Adrenal gland (tissue), 12 donors: Measurements from ENCODE around the gene SLC24A3. TPM values are rescaled to one million over a fixed set of nuclear protein-coding genes. Genes with fewer than 3 reads are reported as not detected.

Source experiments
- DNase-seq, 7 donors: peaks; one replicate each; pipeline ENCODE4 v3.0.0-alpha.2; 2019 to 2020
- H3K27ac ChIP-seq, 5 donors: fragments of 200-600 bp; sonication (generic) in 4 of 5; 1 replicate in 3 of 5; 2 replicates in 2 of 5; pipeline versions ENCODE4 v1.5.1 to v1.8.0; 2016 to 2020; ENCODE audit warnings: mild to moderate bottlenecking in 1 of 5
- H3K27me3 ChIP-seq: fragments of 200-600 bp; 2 replicates; pipeline ENCODE4 v1.8.0; 2021
- H3K36me3 ChIP-seq, 2 donors: fragments of 200-600 bp; replicated peaks in 1 of 2; 1 replicate in 1 of 2; 2 replicates in 1 of 2; pipeline versions ENCODE4 v1.5.1 to v1.8.0; 2018 to 2022
- H3K4me1 ChIP-seq, 2 donors: fragments of 200-600 bp; replicated peaks in 1 of 2; 1 replicate in 1 of 2; 2 replicates in 1 of 2; pipeline versions ENCODE4 v1.5.1 to v1.8.0; 2018 to 2021
- H3K4me3 ChIP-seq, 4 donors: fragments of 200-600 bp; sonication (generic) in 3 of 4; one replicate each; pipeline ENCODE4 v1.5.1; 2016 to 2018
- H3K9me3 ChIP-seq, 3 donors: fragments of 200-600 bp; sonication (generic) in 1 of 3; replicated peaks in 1 of 3; 1 replicate in 2 of 3; 2 replicates in 1 of 3; pipeline versions ENCODE4 v1.5.1 to v1.8.0; 2016 to 2021
- POLR2A ChIP-seq, 2 donors: fragments of 450-650 bp; IDR thresholded peaks; one replicate each; pipeline ENCODE4 v1.6.1; 2017; ENCODE audit warnings: antibody characterized with exemption in 2 of 2, mild to moderate bottlenecking in 2 of 2, moderate library complexity in 1 of 2
- WGBS, 4 donors: extraction: QIAGEN DNeasy Blood & Tissue Kit in 2 of 4; methylation state at CpG; one replicate each; pipeline versions ENCODE4 v1.1.5 to v1.1.7; 2013 to 2017; 5-methylcytosine and 5-hydroxymethylcytosine counted together
- intact Hi-C, 2 donors: fragments of 100-400 bp; cut with DNase I; formaldehyde crosslinking; loops; one replicate each; pipeline versions ENCODE4 v1.14.1 to v1.15.0; 2022 to 2023
- polyA plus RNA-seq, 3 donors: library from polyadenylated mRNA; stranded (reverse); fragments of 200-250 nt in 2 of 3; fragments of 350-450 nt in 1 of 3; fragmentation: Illumina TruSeq in 1 of 3; extraction: RNeasy Lipid Tissue Mini Kit (QIAGEN cat#74804) in 1 of 3; gene quantifications; one replicate each; pipeline ENCODE4 v1.2.3, GENCODE V29; 2013 to 2014
- total RNA-seq, 9 donors: library from RNA; depleted of rRNA in 4 of 9; stranded (reverse); fragments of >200 nt in 4 of 9; fragments of 120-200 nt in 1 of 9; fragmentation: NEBNext Ultra II Directional in 1 of 9; extraction: Animal tissue kit (Norgen Biotek cat#: 25700) in 1 of 9; gene quantifications; one replicate each; pipeline versions ENCODE4 v1.1.0 to v1.2.4, GENCODE V29; 2013 to 2023
- TF ChIP-seq, protein P1 (sequence below), 6 experiments: fragments of 450-650 bp in 4 of 6; fragments of 200-600 bp in 2 of 6; sonication (generic) in 1 of 6; IDR thresholded peaks; 1 replicate in 5 of 6; 2 replicates in 1 of 6; pipeline versions ENCODE4 v1.5.1 to v1.8.0; 2016 to 2021; ENCODE audit warnings: antibody characterized with exemption in 6 of 6, mild to moderate bottlenecking in 2 of 6, moderate library complexity in 1 of 6
- donor health status: healthy with polysubstance abuse.
- donor health status: Bipolar disorder and iron deficiency.
- donor health status: DM: yes; HTN: yes; CAD: no.
- donor health status: DM: no; HTN: no; CAD: no.
- donor health status: DM: no; HTN: no; CAD: no.
- donor health status: DM: yes; HTN: yes; CAD: no.

SLC24A3 gene
- total and polyA plus RNA-seq, 12 donors, result 0.89 to 44.4 (median 2.7) TPM

DNA sequence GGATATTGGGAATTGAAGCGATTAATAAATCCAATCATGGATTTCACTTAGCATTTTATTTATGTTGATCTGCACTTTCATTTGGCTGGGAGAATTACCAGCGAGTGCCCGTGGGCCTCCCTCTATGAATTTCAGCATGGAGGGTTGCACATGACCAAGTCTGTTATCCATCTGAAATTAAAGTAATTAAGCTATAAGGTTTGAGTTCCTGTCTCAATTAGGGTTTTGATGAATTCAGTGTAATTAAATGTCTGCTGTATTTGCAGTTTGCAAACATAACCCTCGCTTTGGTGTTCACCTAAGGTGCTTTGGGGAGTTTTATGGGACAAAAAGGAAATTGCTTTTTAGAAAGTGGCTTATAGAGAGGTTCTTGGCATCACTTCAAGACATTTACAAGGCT lies 375.8 kb downstream of the SLC24A3 start:
- no peak for DNase-seq
- no peaks in the 10 kb centered on the region for H3K9me3 ChIP-seq
- H3K36me3 ChIP-seq, result no peaks in the 10 kb centered on the region
- H3K27me3 ChIP-seq, result no peaks in the 10 kb centered on the region
- TF ChIP-seq, protein P1, sequence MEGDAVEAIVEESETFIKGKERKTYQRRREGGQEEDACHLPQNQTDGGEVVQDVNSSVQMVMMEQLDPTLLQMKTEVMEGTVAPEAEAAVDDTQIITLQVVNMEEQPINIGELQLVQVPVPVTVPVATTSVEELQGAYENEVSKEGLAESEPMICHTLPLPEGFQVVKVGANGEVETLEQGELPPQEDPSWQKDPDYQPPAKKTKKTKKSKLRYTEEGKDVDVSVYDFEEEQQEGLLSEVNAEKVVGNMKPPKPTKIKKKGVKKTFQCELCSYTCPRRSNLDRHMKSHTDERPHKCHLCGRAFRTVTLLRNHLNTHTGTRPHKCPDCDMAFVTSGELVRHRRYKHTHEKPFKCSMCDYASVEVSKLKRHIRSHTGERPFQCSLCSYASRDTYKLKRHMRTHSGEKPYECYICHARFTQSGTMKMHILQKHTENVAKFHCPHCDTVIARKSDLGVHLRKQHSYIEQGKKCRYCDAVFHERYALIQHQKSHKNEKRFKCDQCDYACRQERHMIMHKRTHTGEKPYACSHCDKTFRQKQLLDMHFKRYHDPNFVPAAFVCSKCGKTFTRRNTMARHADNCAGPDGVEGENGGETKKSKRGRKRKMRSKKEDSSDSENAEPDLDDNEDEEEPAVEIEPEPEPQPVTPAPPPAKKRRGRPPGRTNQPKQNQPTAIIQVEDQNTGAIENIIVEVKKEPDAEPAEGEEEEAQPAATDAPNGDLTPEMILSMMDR (IDR thresholded peaks at IDR 0.05), result no peak
- TF ChIP-seq POLR2A (IDR thresholded peaks at IDR 0.05), result no peak
- H3K4me1 ChIP-seq, result no peaks in the 10 kb centered on the region
- intact Hi-C loops, result loop anchor here in 1 of 2 donors (10.0 kb wide), 1 partner anchor 683 kb away; no protein-coding TSS in a partner anchor
- WGBS, 4 donors, result 79 to 91% (median 91%) methylated on average over 4 of the region's 4 CpGs
- H3K4me3 ChIP-seq, result no peak overlapping the region
- no peak overlapping the region for H3K27ac ChIP-seq

GRCh38 chr20:19588732-19589131 lies 376.3 kb downstream of the SLC24A3 start:
- H3K9me3 ChIP-seq, result no peaks in the 10 kb centered on the region
- no peaks in the 10 kb centered on the region for H3K4me1 ChIP-seq
- H3K27me3 ChIP-seq, result no peaks in the 10 kb centered on the region
- no peak overlapping the region for H3K4me3 ChIP-seq
- intact Hi-C loops, result loop anchor here in 1 of 2 donors (10.0 kb wide), 1 partner anchor 684 kb away; no protein-coding TSS in a partner anchor
- 63 to 80% (median 75%) methylated on average over 5 of the region's 5 CpGs for WGBS, 4 donors
- no peak for TF ChIP-seq POLR2A (IDR thresholded peaks at IDR 0.05)
- TF ChIP-seq, protein P1 (IDR thresholded peaks at IDR 0.05), result no peak
- no peak overlapping the region for H3K27ac ChIP-seq
- no peaks in the 10 kb centered on the region for H3K36me3 ChIP-seq
- DNase-seq, result no peak

- H3K36me3 ChIP-seq, result no peaks in the 10 kb centered on the region
- no peak overlapping the region for H3K4me3 ChIP-seq
- H3K4me1 ChIP-seq, result no peaks in the 10 kb centered on the region
- 78 to 89% (median 85%) methylated on average over 5 of the region's 5 CpGs for WGBS, 4 donors
- intact Hi-C loops, result loop anchor here in 1 of 2 donors (10.0 kb wide), 1 partner anchor 685 kb away; no protein-coding TSS in a partner anchor
- TF ChIP-seq POLR2A (IDR thresholded peaks at IDR 0.05), result no peak
- TF ChIP-seq, protein P1 (IDR thresholded peaks at IDR 0.05), result no peak
- H3K9me3 ChIP-seq, result no peaks in the 10 kb centered on the region
- DNase-seq, result no peak
- H3K27ac ChIP-seq, result no peak overlapping the region
- no peaks in the 10 kb centered on the region for H3K27me3 ChIP-seq
Measured at GRCh38 chr20:19589787-19590362, 377.4 kb downstream of the SLC24A3 start.

DNA sequence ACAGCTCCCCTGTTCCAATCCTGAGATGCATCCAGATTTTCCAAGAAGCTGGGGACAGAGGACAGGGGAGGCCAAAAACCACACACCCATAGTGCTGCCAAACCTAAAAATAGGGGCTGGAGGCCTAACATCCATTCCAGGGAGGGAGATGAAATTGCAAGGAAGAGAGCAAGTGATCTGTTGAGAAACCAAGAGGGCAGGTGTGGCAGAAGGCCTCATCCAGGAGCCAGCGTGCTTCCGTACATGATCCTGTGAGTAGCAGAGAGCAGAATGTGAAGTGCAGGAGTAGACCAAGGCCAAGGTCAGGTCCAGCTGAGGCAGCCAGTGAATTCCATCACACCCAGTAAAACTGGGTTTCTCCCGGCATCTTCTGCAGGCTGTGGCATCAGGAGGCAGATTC lies 377.9 kb downstream of the SLC24A3 start:
- DNase-seq, result no peak
- no peak for TF ChIP-seq POLR2A (IDR thresholded peaks at IDR 0.05)
- TF ChIP-seq, protein P1 (IDR thresholded peaks at IDR 0.05), result no peak
- Histone ChIP-seq H3K4me3 (no peak overlapping the region), H3K27ac (no peak overlapping the region), H3K36me3 (no peaks in the 10 kb centered on the region), H3K9me3 (no peaks in the 10 kb centered on the region), H3K4me1 (no peaks in the 10 kb centered on the region), H3K27me3 (no peaks in the 10 kb centered on the region)
- intact Hi-C loops, result no loop called here
- WGBS, 4 donors, result 61 to 68% (median 67%) methylated on average over 2 to 3 of the region's 3 CpGs
